ENCODE data around the gene NUDT21.

DNA sequence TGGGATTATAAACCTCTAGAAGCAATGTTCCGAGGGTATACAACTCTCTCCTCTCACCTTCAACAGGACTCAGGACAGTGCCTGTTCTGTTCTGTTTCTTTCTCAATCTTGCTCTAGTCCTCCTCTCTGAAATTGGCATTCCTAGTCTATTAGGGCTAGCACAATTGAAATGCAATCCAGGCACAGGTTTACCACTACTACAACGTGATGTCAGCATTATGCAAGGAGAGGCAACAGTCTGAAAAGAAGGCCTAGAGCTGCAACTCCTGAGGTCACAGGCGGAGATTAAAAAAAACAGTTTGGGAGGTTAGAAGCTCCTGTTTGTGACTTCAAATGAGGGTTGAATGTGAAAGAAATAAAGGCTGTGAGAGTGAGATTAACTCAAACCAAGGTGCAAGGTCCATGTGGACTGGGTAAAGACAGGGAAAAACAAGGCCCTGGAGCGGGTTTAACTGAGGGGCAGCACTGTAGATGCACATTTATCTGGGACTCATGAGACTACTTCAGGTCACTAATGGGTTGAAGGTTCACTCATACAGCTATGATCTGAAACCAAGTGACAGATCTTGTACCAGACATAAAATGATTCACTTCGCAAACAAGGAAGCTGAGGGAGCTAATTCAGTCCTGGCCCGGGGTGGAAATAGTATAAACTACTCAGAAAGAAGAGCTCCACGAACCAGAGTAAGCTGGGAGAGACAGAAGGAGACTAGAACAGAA, 42.6 kb downstream of the NUDT21 start:
- TF ChIP-seq, protein P1, sequence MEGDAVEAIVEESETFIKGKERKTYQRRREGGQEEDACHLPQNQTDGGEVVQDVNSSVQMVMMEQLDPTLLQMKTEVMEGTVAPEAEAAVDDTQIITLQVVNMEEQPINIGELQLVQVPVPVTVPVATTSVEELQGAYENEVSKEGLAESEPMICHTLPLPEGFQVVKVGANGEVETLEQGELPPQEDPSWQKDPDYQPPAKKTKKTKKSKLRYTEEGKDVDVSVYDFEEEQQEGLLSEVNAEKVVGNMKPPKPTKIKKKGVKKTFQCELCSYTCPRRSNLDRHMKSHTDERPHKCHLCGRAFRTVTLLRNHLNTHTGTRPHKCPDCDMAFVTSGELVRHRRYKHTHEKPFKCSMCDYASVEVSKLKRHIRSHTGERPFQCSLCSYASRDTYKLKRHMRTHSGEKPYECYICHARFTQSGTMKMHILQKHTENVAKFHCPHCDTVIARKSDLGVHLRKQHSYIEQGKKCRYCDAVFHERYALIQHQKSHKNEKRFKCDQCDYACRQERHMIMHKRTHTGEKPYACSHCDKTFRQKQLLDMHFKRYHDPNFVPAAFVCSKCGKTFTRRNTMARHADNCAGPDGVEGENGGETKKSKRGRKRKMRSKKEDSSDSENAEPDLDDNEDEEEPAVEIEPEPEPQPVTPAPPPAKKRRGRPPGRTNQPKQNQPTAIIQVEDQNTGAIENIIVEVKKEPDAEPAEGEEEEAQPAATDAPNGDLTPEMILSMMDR (IDR thresholded peaks at IDR 0.05): no peak
- TF ChIP-seq POLR2A (IDR thresholded peaks at IDR 0.05): no peak
- no peak for TF ChIP-seq EP300 (IDR thresholded peaks at IDR 0.05)

Data from ovary (tissue), 3 donors.